ENCODE measurements around the gene PCBP3. TPM values are rescaled to one million over a fixed set of nuclear protein-coding genes. Genes with fewer than 3 reads are reported as not detected.

The PCBP3 gene
- total and polyA plus RNA-seq, 4 donors: 0.36 to 1.6 (median 0.42) TPM

DNA sequence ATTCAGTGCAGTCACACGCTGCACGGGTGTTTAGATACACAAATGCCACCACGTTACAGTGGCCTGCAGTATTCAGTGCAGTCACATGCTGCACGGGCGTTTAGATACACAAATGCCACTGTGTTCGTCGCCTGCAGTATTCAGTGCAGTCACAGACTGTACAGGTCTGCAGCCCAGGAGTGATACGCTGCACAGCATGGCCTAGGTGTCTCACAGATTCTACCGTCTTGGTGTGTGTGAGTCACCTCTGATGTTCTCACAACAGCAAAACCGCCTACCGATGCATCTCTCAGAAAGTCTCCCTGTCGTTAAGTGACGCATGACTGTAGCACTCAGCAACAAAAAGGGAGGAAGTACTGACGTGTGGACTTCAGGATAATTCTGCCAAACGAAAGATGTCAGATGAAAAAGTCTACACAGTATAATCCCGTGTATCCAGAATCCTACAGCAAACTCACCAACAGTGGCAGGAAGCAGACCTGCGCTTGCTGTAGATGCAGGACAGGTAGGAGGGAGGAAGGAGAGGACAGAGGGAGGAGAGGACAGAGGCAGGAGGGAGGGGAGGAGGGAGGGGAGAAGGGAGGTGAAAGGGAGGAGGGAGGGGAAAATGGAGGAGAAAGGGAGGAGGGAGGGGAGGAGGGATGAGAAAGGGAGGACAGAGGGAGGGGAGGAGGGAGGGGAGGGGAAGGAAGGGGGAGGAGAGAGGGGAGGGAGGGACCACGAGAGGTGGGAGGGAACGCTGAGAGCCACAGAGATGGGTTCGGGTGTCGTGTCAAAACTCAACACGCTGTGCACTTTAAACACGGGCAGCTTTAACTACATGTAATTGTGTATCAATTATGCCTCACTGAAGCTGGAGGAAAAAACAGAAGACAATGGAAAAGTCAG, 36.3 kb upstream of the PCBP3 start:
- Histone ChIP-seq H3K27ac (ENCODE audit: low read depth in 1 of 2, low read length in 2 of 2) (no peak overlapping the region), H3K4me3 (ENCODE audit: low read depth in 1 of 3, low read length in 3 of 3) (no peak overlapping the region), H3K9ac (ENCODE audit: low read depth in 1 of 2, low read length in 2 of 2) (no peak overlapping the region), H3K9me3 (ENCODE audit: control insufficient read depth in 4 of 4, low read length in 3 of 4) (peaks cover 0 to 6% (median 1%) of the 10 kb centered on the region in 4 donors), H3K36me3 (ENCODE audit: control insufficient read depth in 4 of 4, insufficient read depth in 3 of 4, low read depth in 1 of 4, low read length in 3 of 4) (no peaks in the 10 kb centered on the region), H3K4me1 (ENCODE audit: control insufficient read depth in 4 of 4, insufficient read depth in 4 of 4, low read length in 3 of 4) (no peaks in the 10 kb centered on the region), H3K27me3 (ENCODE audit: control insufficient read depth in 4 of 4, insufficient read depth in 4 of 4, low read length in 3 of 4) (peaks cover 0 to 14% (median 2%) of the 10 kb centered on the region in 4 donors)
- TF ChIP-seq SP1 (IDR thresholded peaks at IDR 0.05) (no peak), ATF3 (IDR thresholded peaks at IDR 0.05) (no peak), HNF4A (conservative IDR thresholded peaks at IDR 0.05) (no peak), JUND (IDR thresholded peaks at IDR 0.05) (no peak), RXRA (IDR thresholded peaks at IDR 0.05) (no peak), TAF1 (conservative IDR thresholded peaks at IDR 0.05) (no peak), CTCF (IDR thresholded peaks at IDR 0.05; ENCODE audit: low read depth, low read length, missing input control) (no peak), GABPA (IDR thresholded peaks at IDR 0.05 in 1 of 2, conservative IDR thresholded peaks at IDR 0.05 in 1 of 2) (no peak), HNF4G (IDR thresholded peaks at IDR 0.05) (no peak), FOXA2 (IDR thresholded peaks at IDR 0.05) (no peak), RAD21 (IDR thresholded peaks at IDR 0.05) (no peak), ZBTB33 (IDR thresholded peaks at IDR 0.05) (no peak), YY1 (IDR thresholded peaks at IDR 0.05) (no peak), FOXA1 (IDR thresholded peaks at IDR 0.05) (no peak), REST (IDR thresholded peaks at IDR 0.05) (no peak)
- DNase-seq (ENCODE audit: low spot score): no peak
- WGBS: 76% methylated on average over 23 of the region's 23 CpGs
